IMR-90 (cell line): ENCODE measurements around the gene SLC27A6. TPM values are rescaled to one million over a fixed set of nuclear protein-coding genes. Genes with fewer than 3 reads are reported as not detected.

Experiments used
- ATAC-seq: fragments of 200-7000 bp; cut with Tn5 transposase; 2 replicates; pipeline ENCODE4 v1.9.1; 2020; ENCODE audit warnings: low read depth, mild to moderate bottlenecking, moderate library complexity
- BruUV-seq: library from RNA; stranded (reverse); fragments of 400-500 nt; replicated peaks from 2 replicates; lab custom pipeline; 2021; lab: Mats Ljungman, UMichigan
- CTCF ChIA-PET: fragments of 300-600 bp; formaldehyde crosslinking; extraction: SDS; loops from one replicate; lab custom pipeline; 2021; ENCODE audit warnings: antibody characterized with exemption; lab: Yijun Ruan, JAX
- POLR2A ChIA-PET: fragments of 300-600 bp; sonication (Branson Sonifier 250); formaldehyde crosslinking; loops from one replicate; lab custom pipeline; 2022; ENCODE audit warnings: antibody characterized with exemption; ENCODE audit not compliant: unreplicated experiment; lab: Charles Lee
- DNase-seq: peaks from one replicate; pipeline ENCODE4 v3.0.0; 2013
- H2AFZ ChIP-seq: replicated peaks from 2 replicates; pipeline ENCODE3; 2013; ENCODE audit warnings: low read length, mild to moderate bottlenecking; ENCODE audit not compliant: poor library complexity
- H2AK5ac ChIP-seq: 2 replicates; pipeline ENCODE4 v1.6.1; 2013; ENCODE audit warnings: low read depth, low read length, inconsistent platforms
- H2AK9ac ChIP-seq: replicated peaks from 2 replicates; pipeline ENCODE3; 2013; ENCODE audit warnings: mild to moderate bottlenecking, low read depth, low read length, moderate library complexity; ENCODE audit not compliant: poor library complexity
- H2BK120ac ChIP-seq: 2 replicates; pipeline ENCODE4 v1.6.1; 2013; ENCODE audit warnings: low read depth, low read length, inconsistent platforms
- H2BK15ac ChIP-seq: 3 replicates; pipeline ENCODE4 v1.6.1; 2013; ENCODE audit warnings: low read depth, low read length, inconsistent platforms
- H2BK20ac ChIP-seq: 2 replicates; pipeline ENCODE4 v1.6.1; 2013; ENCODE audit warnings: low read depth, mild to moderate bottlenecking, inconsistent platforms, low read length, moderate library complexity
- H2BK5ac ChIP-seq: 2 replicates; pipeline ENCODE4 v1.6.1; 2013; ENCODE audit warnings: mild to moderate bottlenecking, low read depth, low read length, inconsistent platforms; ENCODE audit not compliant: poor library complexity, severe bottlenecking
- H3K14ac ChIP-seq: replicated peaks from 2 replicates; pipeline ENCODE4 v1.6.1; 2013; ENCODE audit warnings: low read depth, low read length, inconsistent platforms
- H3K18ac ChIP-seq: 2 replicates; pipeline ENCODE4 v1.6.1; 2013; ENCODE audit warnings: low read depth, low read length, control low read depth
- H3K23ac ChIP-seq: 2 replicates; pipeline ENCODE4 v1.6.1; 2013; ENCODE audit warnings: low read depth, low read length, inconsistent platforms
- H3K27ac ChIP-seq: 2 replicates; pipeline ENCODE4 v1.5.1; 2013; ENCODE audit warnings: mild to moderate bottlenecking, control low read depth, low read length; ENCODE audit not compliant: insufficient read depth
- H3K27me3 ChIP-seq: 2 replicates; pipeline ENCODE4 v1.6.1; 2013; ENCODE audit warnings: low read length; ENCODE audit not compliant: control insufficient read depth, insufficient read depth
- H3K36me3 ChIP-seq: 2 replicates; pipeline ENCODE4 v1.6.1; 2013; ENCODE audit warnings: low read length, mixed read lengths; ENCODE audit not compliant: control insufficient read depth, insufficient read depth
- H3K4ac ChIP-seq: 2 replicates; pipeline ENCODE4 v1.6.1; 2013; ENCODE audit warnings: low read depth, low read length, inconsistent platforms
- H3K4me1 ChIP-seq: 2 replicates; pipeline ENCODE4 v1.6.1; 2013; ENCODE audit warnings: low read length, mixed read lengths; ENCODE audit not compliant: control insufficient read depth, insufficient read depth
- H3K4me2 ChIP-seq: 2 replicates; pipeline ENCODE4 v1.6.1; 2013; ENCODE audit warnings: low read depth, mild to moderate bottlenecking, control low read depth, low read length, moderate library complexity
- H3K4me3 ChIP-seq: 2 replicates; pipeline ENCODE4 v1.5.1; 2013; ENCODE audit warnings: low read depth, mild to moderate bottlenecking, control low read depth, low read length, moderate library complexity; ENCODE audit not compliant: insufficient read depth
- H3K56ac ChIP-seq: 2 replicates; pipeline ENCODE4 v1.6.1; 2013; ENCODE audit warnings: low read length, inconsistent platforms; ENCODE audit not compliant: insufficient read depth; ENCODE audit errors: extremely low read depth
- H3K79me1 ChIP-seq, 2 experiments: 2 replicates each; pipeline ENCODE4 v1.6.1; 2013; ENCODE audit warnings: low read length in 2 of 2, inconsistent platforms in 1 of 2, low read depth in 1 of 2
- H3K9ac ChIP-seq: 2 replicates; pipeline ENCODE4 v1.6.1; 2013; ENCODE audit warnings: low read depth, low read length, control low read depth
- H3K9me1 ChIP-seq: 2 replicates; pipeline ENCODE4 v1.6.1; 2013; ENCODE audit warnings: low read length, inconsistent platforms; ENCODE audit not compliant: insufficient read depth
- H3K9me3 ChIP-seq: 2 replicates; pipeline ENCODE4 v1.6.1; 2013; ENCODE audit warnings: low read length; ENCODE audit not compliant: control insufficient read depth, insufficient read depth
- H4K20me1 ChIP-seq: 2 replicates; pipeline ENCODE4 v1.6.1; 2013; ENCODE audit warnings: low read length, inconsistent platforms; ENCODE audit not compliant: insufficient read depth
- H4K5ac ChIP-seq: 2 replicates; pipeline ENCODE4 v1.6.1; 2013; ENCODE audit warnings: mild to moderate bottlenecking, low read depth, low read length, control low read depth
- H4K8ac ChIP-seq, 2 experiments: 2 replicates each; pipeline ENCODE4 v1.6.1; 2013; ENCODE audit warnings: low read depth in 2 of 2, low read length in 2 of 2, control low read depth in 1 of 2, inconsistent platforms in 1 of 2
- H4K91ac ChIP-seq: 2 replicates; pipeline ENCODE4 v1.6.1; 2013; ENCODE audit warnings: low read depth, low read length, inconsistent platforms; ENCODE audit not compliant: insufficient read depth
- BHLHE40 ChIP-seq: fragments of 150-350 bp; IDR thresholded peaks from 2 replicates; pipeline ENCODE4 v1.6.1; 2016; ENCODE audit warnings: mild to moderate bottlenecking, low read depth, low read length
- FOS ChIP-seq: fragments of 150-350 bp; IDR thresholded peaks from 2 replicates; pipeline ENCODE4 v1.6.1; 2016; ENCODE audit warnings: low read depth, low read length
- MAFK ChIP-seq: IDR thresholded peaks from 2 replicates; pipeline ENCODE4 v1.6.1; 2012; ENCODE audit warnings: low read depth, low read length, improper control_type of control experiment
- MAZ ChIP-seq: IDR thresholded peaks from 2 replicates; pipeline ENCODE4 v1.6.1; 2012; ENCODE audit warnings: low read depth, mild to moderate bottlenecking, low read length, improper control_type of control experiment, moderate library complexity, borderline replicate concordance
- NFE2L2 ChIP-seq: fragments of 150-350 bp; IDR thresholded peaks from 2 replicates; pipeline ENCODE4 v1.6.1; 2016; ENCODE audit warnings: low read depth, mild to moderate bottlenecking, low read length
- RCOR1 ChIP-seq: IDR thresholded peaks from 2 replicates; pipeline ENCODE4 v1.6.1; 2012; ENCODE audit warnings: mild to moderate bottlenecking, low read length, improper control_type of control experiment; ENCODE audit not compliant: insufficient replicate concordance
- RFX5 ChIP-seq: IDR thresholded peaks from 2 replicates; pipeline ENCODE4 v1.8.0; 2012; ENCODE audit warnings: low read depth, mild to moderate bottlenecking, low read length, moderate library complexity
- WGBS, 2 experiments: methylation state at CpG; one replicate each; pipeline versions ENCODE4 v1.1.5 to v1.1.7; 2013; ENCODE audit warnings: missing lambda C conversion rate in 2 of 2; ENCODE audit not compliant: insufficient read length in 1 of 2; ENCODE audit errors: extremely low coverage in 2 of 2; 5-methylcytosine and 5-hydroxymethylcytosine counted together
- dilution Hi-C: fragments of 300-500 bp; cut with HindIII; formaldehyde crosslinking; loops from one replicate; pipeline ENCODE4 v1.14.3; 2018; ENCODE audit warnings: low sequenced_read_pairs; ENCODE audit not compliant: unreplicated experiment
- in situ Hi-C: fragments of 300-500 bp; cut with MboI; formaldehyde crosslinking; loops from 3 replicates; pipeline ENCODE4 v1.14.3; 2019; ENCODE audit warnings: low sequenced_read_pairs, inconsistent platforms, mixed read lengths
- intact Hi-C: fragments of 100-400 bp; cut with micrococcal nuclease; formaldehyde crosslinking; loops from 2 replicates; pipeline ENCODE4 v1.10.0; 2022
- polyA plus RNA-seq, 3 experiments: library from polyadenylated mRNA; depleted of rRNA; stranded (reverse); fragments of >200 nt; gene quantifications; 2 replicates each; pipeline ENCODE4 v1.2.3, GENCODE V29; 2012; ENCODE audit warnings: low replicate concordance in 1 of 3
- total RNA-seq: library from RNA; depleted of rRNA; stranded (reverse); fragments of >200 nt; gene quantifications from 2 replicates; pipeline ENCODE4 v1.2.3, GENCODE V29; 2012
- TF ChIP-seq, protein P1 (sequence below): fragments of 150-350 bp; IDR thresholded peaks from 2 replicates; pipeline ENCODE4 v1.6.1; 2017; ENCODE audit warnings: mild to moderate bottlenecking, antibody characterized with exemption, low read length, low read depth
- TF ChIP-seq, protein P2 (sequence below): conservative IDR thresholded peaks from 2 replicates; pipeline ENCODE4 v1.5.1; 2012; ENCODE audit warnings: mild to moderate bottlenecking, low read depth, low read length, improper control_type of control experiment

Gene SLC27A6
- total and polyA plus RNA-seq, 2 of the 4 experiments (the other 2 are of a cell fraction), result under 0.01 to 0.02 TPM

DNA sequence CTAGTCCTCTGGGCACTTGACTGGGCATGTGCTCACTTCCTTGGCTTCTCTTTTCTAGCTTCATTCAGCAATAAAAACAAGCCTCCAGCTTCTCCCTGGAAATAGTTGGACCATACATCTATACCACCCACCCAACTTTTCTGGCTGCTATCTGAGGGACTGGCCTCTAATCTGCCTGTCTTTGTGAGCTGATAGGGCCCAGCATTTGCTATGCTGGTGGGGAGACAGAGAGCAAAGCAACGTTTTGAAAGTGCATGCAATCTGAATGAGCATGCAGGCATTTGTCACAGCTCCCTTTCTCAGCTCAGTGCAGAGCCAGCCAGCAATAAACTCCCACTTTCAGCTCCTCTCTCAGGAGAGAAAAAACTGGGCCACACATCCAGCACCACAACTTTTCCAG, 78.6 kb downstream of the SLC27A6 start:
- Histone ChIP-seq H4K8ac (no peak overlapping the region), H2BK15ac (no peak overlapping the region), H4K20me1 (no peaks in the 10 kb centered on the region), H3K9me1 (no peaks in the 10 kb centered on the region), H3K56ac (no peak overlapping the region), H3K4ac (no peak overlapping the region), H3K23ac (no peak overlapping the region), H3K79me1 (no peaks in the 10 kb centered on the region), H3K4me2 (no peak overlapping the region), H4K5ac (no peak overlapping the region), H3K27me3 (no peaks in the 10 kb centered on the region), H2AK5ac (no peak overlapping the region), H2BK120ac (no peak overlapping the region), H3K4me3 (no peak overlapping the region), H2BK20ac (no peak overlapping the region), H3K18ac (no peak overlapping the region), H2AK9ac (no peak overlapping the region), H3K9ac (no peak overlapping the region), H2BK5ac (no peak overlapping the region), H3K27ac (no peak overlapping the region), H3K9me3 (no peaks in the 10 kb centered on the region), H3K36me3 (no peaks in the 10 kb centered on the region), H2AFZ (no peak overlapping the region), H4K91ac (no peak overlapping the region), H3K4me1 (no peaks in the 10 kb centered on the region), H3K14ac (no peak overlapping the region)
- intact Hi-C loops, result no loop called here
- WGBS, 2 experiments, result no CpG with 5 or more reads among the region's 1 CpG
- DNase-seq (no peak), ATAC-seq (no peak)
- ChIA-PET POLR2A (no interaction called here), CTCF (interaction anchor here (0.7 kb wide), 1 partner anchor 1402 kb away, joined by 3 read pairs; no protein-coding TSS in a partner anchor)
- dilution Hi-C loops, result no loop called here
- TF ChIP-seq, protein P1, sequence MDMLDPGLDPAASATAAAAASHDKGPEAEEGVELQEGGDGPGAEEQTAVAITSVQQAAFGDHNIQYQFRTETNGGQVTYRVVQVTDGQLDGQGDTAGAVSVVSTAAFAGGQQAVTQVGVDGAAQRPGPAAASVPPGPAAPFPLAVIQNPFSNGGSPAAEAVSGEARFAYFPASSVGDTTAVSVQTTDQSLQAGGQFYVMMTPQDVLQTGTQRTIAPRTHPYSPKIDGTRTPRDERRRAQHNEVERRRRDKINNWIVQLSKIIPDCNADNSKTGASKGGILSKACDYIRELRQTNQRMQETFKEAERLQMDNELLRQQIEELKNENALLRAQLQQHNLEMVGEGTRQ, result no peak
- TF ChIP-seq MAZ (no peak), RFX5 (no peak), MAFK (no peak), NFE2L2 (no peak), BHLHE40 (no peak), RCOR1 (no peak), FOS (no peak)
- TF ChIP-seq, protein P2, sequence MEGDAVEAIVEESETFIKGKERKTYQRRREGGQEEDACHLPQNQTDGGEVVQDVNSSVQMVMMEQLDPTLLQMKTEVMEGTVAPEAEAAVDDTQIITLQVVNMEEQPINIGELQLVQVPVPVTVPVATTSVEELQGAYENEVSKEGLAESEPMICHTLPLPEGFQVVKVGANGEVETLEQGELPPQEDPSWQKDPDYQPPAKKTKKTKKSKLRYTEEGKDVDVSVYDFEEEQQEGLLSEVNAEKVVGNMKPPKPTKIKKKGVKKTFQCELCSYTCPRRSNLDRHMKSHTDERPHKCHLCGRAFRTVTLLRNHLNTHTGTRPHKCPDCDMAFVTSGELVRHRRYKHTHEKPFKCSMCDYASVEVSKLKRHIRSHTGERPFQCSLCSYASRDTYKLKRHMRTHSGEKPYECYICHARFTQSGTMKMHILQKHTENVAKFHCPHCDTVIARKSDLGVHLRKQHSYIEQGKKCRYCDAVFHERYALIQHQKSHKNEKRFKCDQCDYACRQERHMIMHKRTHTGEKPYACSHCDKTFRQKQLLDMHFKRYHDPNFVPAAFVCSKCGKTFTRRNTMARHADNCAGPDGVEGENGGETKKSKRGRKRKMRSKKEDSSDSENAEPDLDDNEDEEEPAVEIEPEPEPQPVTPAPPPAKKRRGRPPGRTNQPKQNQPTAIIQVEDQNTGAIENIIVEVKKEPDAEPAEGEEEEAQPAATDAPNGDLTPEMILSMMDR, result no peak
- BruUV-seq, result no TSS peak
- in situ Hi-C loops, result no loop called here
